ENCODE data around the gene DNAJC7.

The DNAJC7 gene

GRCh38 chr17:41966463-41967140 is 50.6 kb downstream of the DNAJC7 start, which contains the start of gene CNP:
Gene CNP (plus strand): TSS chr17:41966795. CDS start chr17:41966885, 90 bp downstream.
- ATAC-seq: peak; percentile 88
- H3K27ac Mint-ChIP-seq: peak within 1 kb of the TSS; percentile 58
- peaks cover 46% of the 10 kb centered on the region for H3K36me3 Mint-ChIP-seq
- no peaks in the 10 kb centered on the region for H3K9me3 Mint-ChIP-seq
- peak; percentile 89 to 94 for DNase-seq (ENCODE audit: low spot score in 2 of 2)
- H3K4me1 Mint-ChIP-seq: peaks cover 35% of the 10 kb centered on the region
- H3K4me3 Mint-ChIP-seq: peak within 1 kb of the TSS; percentile 78

GRCh38 chr17:41965694-41966462 is 51.4 kb downstream of the DNAJC7 start:
- Mint-ChIP-seq H3K4me1 (peaks cover 35% of the 10 kb centered on the region), H3K36me3 (peaks cover 39% of the 10 kb centered on the region), H3K9me3 (no peaks in the 10 kb centered on the region), H3K27ac (peak overlapping the region; percentile 58), H3K4me3 (peak overlapping the region; percentile 78)
- peak; percentile 53 for ATAC-seq
- DNase-seq (ENCODE audit: low spot score in 2 of 2): peak; percentile 29 to 78

DNA sequence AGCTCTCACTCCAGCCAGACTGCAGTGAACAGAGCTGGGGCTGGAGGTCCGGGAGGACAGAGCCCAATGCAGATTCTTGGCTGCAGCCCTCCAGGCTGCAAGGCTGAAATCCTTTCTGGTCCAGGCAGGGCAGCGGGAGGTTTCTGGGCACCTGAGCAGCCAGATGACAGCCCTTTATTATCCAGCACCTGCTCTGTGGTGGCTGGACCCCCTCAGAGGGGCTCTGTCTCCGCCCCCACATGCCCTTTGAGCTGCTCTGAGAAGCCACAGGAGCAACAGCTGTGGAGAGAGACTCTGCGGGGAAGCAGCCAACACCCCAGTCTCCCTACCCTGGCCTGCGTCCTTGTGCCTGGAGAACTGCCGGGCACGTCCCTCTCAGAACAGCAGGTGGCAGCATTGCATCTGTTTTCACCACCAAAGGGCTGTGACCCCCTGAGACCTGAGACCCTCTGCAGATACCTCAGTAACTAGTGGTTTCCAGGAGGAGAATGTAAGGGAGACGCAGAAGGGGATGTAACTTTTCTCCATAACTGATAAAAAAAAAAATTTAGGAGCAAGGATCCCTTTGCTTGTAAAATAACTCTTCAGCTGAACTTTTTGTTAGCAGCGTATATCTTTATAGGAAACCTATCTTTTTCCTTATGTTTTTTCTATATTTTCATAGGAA is 54.3 kb downstream of the DNAJC7 start:
- Mint-ChIP-seq H3K4me1 (peaks cover 23% of the 10 kb centered on the region), H3K27ac (no peak overlapping the region), H3K36me3 (peaks cover 10% of the 10 kb centered on the region), H3K4me3 (no peak overlapping the region), H3K9me3 (no peaks in the 10 kb centered on the region)
- ATAC-seq (peak; percentile 39), DNase-seq (ENCODE audit: low spot score in 2 of 2) (peak; percentile 56 to 86)

GRCh38 chr17:41962111-41962510 is 55.1 kb downstream of the DNAJC7 start:
- H3K27ac Mint-ChIP-seq: no peak overlapping the region
- no peaks in the 10 kb centered on the region for H3K9me3 Mint-ChIP-seq

GRCh38 chr17:41959336-41960095 is 57.7 kb downstream of the DNAJC7 start:
- DNase-seq (ENCODE audit: low spot score in 2 of 2): no peak
- no peak for ATAC-seq
- H3K9me3 Mint-ChIP-seq: no peaks in the 10 kb centered on the region
- H3K4me1 Mint-ChIP-seq: no peaks in the 10 kb centered on the region
- no peaks in the 10 kb centered on the region for H3K36me3 Mint-ChIP-seq
- H3K4me3 Mint-ChIP-seq: no peak overlapping the region
- H3K27ac Mint-ChIP-seq: no peak overlapping the region

More at GRCh38 chr17:41962111-41962510, 55.1 kb downstream of the DNAJC7 start:
- H3K36me3 Mint-ChIP-seq: peaks cover 10% of the 10 kb centered on the region
- no peak overlapping the region for H3K4me3 Mint-ChIP-seq
- DNase-seq (ENCODE audit: low spot score in 2 of 2) (no peak), ATAC-seq (no peak)
- peaks cover 15% of the 10 kb centered on the region for H3K4me1 Mint-ChIP-seq

- DNase-seq (ENCODE audit: low spot score in 2 of 2): no peak
- Mint-ChIP-seq H3K4me3 (no peak overlapping the region), H3K4me1 (no peaks in the 10 kb centered on the region), H3K9me3 (no peaks in the 10 kb centered on the region), H3K27ac (no peak overlapping the region), H3K36me3 (no peaks in the 10 kb centered on the region)
- no peak for ATAC-seq
Observed at GRCh38 chr17:41959030-41959335, 58.3 kb downstream of the DNAJC7 start.

DNA sequence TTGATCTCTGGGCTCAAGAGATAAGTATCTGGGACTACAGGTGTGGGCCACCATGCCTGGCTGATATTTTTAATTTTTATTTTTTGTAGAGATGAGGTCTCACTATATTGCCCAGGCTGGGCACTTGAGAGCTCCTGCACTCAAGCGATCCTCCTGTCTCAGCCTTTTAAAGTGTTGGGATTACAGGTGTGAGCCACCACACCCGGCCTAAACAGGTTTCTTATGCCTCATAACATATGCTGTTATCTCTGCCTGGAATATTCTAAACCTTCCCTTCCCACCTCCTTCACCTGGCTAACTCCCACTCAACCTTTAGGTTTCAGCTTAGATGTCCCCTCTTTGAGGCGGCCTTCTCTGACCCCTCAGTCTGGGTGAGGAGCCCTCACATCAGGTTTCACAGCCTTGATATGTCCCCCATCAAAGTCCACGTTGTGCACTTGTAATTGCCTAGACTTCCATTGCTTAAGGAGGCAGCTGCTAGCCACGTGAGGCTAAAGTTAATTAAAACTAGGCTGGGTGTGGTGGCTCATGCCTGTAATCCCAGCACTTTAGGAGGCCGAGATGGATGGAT is 59.3 kb downstream of the DNAJC7 start:
- no peaks in the 10 kb centered on the region for H3K4me1 Mint-ChIP-seq
- no peak for ATAC-seq

GRCh38 chr17:41957031-41957868 is 60.0 kb downstream of the DNAJC7 start:
- H3K4me3 Mint-ChIP-seq: no peak overlapping the region
- H3K27ac Mint-ChIP-seq: peak overlapping the region; percentile 41
- no peaks in the 10 kb centered on the region for H3K4me1 Mint-ChIP-seq
- DNase-seq (ENCODE audit: low spot score in 2 of 2) (no peak), ATAC-seq (no peak)
- H3K36me3 Mint-ChIP-seq: no peaks in the 10 kb centered on the region
- H3K9me3 Mint-ChIP-seq: no peaks in the 10 kb centered on the region

More for the DNA sequence above, 59.3 kb downstream of the DNAJC7 start:
- Mint-ChIP-seq H3K36me3 (no peaks in the 10 kb centered on the region), H3K27ac (peak overlapping the region; percentile 41), H3K4me3 (no peak overlapping the region), H3K9me3 (no peaks in the 10 kb centered on the region)
- no peak for DNase-seq (ENCODE audit: low spot score in 2 of 2)

- Mint-ChIP-seq H3K4me1 (no peaks in the 10 kb centered on the region), H3K36me3 (no peaks in the 10 kb centered on the region), H3K4me3 (no peak overlapping the region), H3K9me3 (no peaks in the 10 kb centered on the region), H3K27ac (no peak overlapping the region)
- DNase-seq (ENCODE audit: low spot score in 2 of 2): no peak
- no peak for ATAC-seq
Observed at GRCh38 chr17:41956522-41956921, 60.7 kb downstream of the DNAJC7 start.

- H3K4me1 Mint-ChIP-seq: no peaks in the 10 kb centered on the region
- H3K27ac Mint-ChIP-seq: no peak overlapping the region
- no peak overlapping the region for H3K4me3 Mint-ChIP-seq
- no peaks in the 10 kb centered on the region for H3K9me3 Mint-ChIP-seq
- ATAC-seq (no peak), DNase-seq (ENCODE audit: low spot score in 2 of 2) (no peak)
- no peaks in the 10 kb centered on the region for H3K36me3 Mint-ChIP-seq
Observed at GRCh38 chr17:41948762-41949460, 68.3 kb downstream of the DNAJC7 start.

DNA sequence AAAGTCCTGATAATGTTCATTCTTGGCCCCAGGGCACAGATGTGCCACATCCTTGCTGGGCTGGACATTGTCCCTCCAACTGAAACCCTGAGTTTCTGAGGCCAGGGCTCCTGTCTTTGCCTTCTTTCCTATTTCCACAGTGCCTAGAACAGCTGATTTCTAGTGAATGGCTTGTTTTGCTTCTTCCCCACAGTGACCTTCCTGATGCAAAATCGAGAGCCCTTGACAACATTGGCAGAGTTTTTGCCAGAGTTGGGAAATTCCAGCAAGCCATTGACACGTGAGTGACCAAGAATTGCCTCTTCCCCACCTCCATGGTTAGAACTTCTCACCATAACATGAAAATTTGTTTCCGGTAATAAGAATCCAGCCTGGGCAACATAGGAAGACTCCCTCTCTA is 72.3 kb downstream of the DNAJC7 start:
- H3K36me3 Mint-ChIP-seq: no peaks in the 10 kb centered on the region

DNA sequence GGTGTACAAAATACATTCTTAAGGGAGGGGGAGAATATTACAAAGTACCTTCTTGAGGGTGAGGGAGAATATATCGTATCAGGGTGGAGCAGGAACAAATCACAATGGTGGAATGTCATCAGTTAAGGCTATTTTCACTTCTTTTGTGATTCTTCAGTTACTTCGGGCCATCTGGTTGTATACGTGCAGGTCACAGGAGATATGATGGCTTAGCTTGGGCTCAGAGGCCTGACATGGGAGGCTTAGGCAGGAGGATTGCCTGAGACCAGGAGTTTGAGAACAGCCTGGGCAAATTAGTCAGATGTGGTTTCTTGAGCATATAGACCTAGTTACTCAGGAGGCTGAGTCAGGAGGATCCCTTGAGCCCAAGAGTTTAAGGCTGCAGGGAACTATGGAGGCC is 73.7 kb downstream of the DNAJC7 start:
- H3K9me3 Mint-ChIP-seq: no peaks in the 10 kb centered on the region

More for the DNA sequence above, 72.3 kb downstream of the DNAJC7 start:
- DNase-seq (ENCODE audit: low spot score in 2 of 2) (no peak), ATAC-seq (no peak)
- Mint-ChIP-seq H3K27ac (no peak overlapping the region), H3K4me1 (no peaks in the 10 kb centered on the region), H3K4me3 (no peak overlapping the region), H3K9me3 (no peaks in the 10 kb centered on the region)

DNA sequence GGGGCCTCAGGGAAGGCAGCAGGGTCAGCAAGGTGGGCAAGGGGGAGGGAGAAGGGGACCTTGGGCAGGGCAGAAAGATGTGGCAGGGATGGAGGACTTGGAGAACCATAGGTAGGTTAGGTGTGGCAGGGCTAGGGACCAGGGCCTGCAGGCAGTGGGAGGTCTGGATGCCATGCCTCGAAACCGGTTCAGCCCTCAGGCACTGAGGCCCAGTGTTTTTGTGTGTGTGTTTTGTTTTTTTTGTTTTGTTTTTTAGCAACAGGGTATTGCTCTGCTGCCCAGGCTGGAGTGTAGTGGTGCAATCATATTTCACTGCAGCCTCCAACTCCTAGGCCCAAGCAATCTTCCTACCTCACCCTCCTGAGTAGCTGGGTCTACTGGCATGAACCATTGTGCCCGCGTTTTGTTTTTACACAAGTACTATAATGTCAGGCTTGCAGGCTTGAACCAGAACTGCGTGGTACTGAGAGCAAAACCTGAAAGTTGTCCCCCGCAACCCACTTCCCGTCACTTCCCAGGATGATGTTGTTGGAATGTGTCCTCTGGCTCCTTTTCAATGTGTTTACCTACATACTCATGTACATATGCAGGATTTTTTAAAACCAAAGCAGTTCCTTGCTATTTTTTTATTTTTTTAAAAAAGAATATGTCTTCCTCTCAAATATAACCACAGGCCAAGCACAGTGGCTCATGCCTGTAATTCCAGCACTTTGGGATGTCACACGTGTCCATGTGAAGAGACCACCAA is 74.4 kb downstream of the DNAJC7 start:
- H3K36me3 Mint-ChIP-seq: no peaks in the 10 kb centered on the region
- H3K4me3 Mint-ChIP-seq: no peak overlapping the region
- ATAC-seq (no peak), DNase-seq (ENCODE audit: low spot score in 2 of 2) (no peak)
- no peaks in the 10 kb centered on the region for H3K9me3 Mint-ChIP-seq
- no peaks in the 10 kb centered on the region for H3K4me1 Mint-ChIP-seq
- no peak overlapping the region for H3K27ac Mint-ChIP-seq

More for the DNA sequence above, 73.7 kb downstream of the DNAJC7 start:
- Mint-ChIP-seq H3K36me3 (no peaks in the 10 kb centered on the region), H3K4me3 (no peak overlapping the region), H3K4me1 (no peaks in the 10 kb centered on the region), H3K27ac (no peak overlapping the region)
- DNase-seq (ENCODE audit: low spot score in 2 of 2): no peak
- no peak for ATAC-seq

Data from stimulated activated effector memory CD8-positive, alpha-beta T cell treated with anti-CD3 and anti-CD28 coated beads, Interleukin-12 subunit alpha, Interleukin-12 subunit beta, amount 100 ng/mL, for 72 hours (primary cell).